Kidney (tissue), 14 donors: ENCODE results near the gene CRYL1. TPM values are rescaled to one million over a fixed set of nuclear protein-coding genes. Genes with fewer than 3 reads are reported as not detected.

ENCODE experiments used
- DNase-seq, 5 donors: peaks; one replicate each; pipeline ENCODE4 v3.0.0-alpha.2; 2013 to 2020
- FAIRE-seq: peaks from 2 replicates; lab custom pipeline; 2012; peaks lifted over from hg19 to GRCh38; lab: Jason Lieb, UNC
- H3K27ac ChIP-seq, 2 donors: one replicate each; pipeline ENCODE4 v1.7.0; 2013; ENCODE audit warnings: low read depth in 2 of 2, low read length in 2 of 2, inconsistent platforms in 1 of 2
- H3K27me3 ChIP-seq: one replicate; pipeline ENCODE4 v1.7.1; 2013; ENCODE audit warnings: low read length, inconsistent platforms; ENCODE audit not compliant: control insufficient read depth, insufficient read depth
- H3K36me3 ChIP-seq, 3 donors: one replicate each; pipeline versions ENCODE4 v1.7.0 to v1.7.1; 2013; ENCODE audit warnings: low read length in 3 of 3, control low read depth in 1 of 3, inconsistent platforms in 1 of 3; ENCODE audit not compliant: insufficient read depth in 3 of 3, control insufficient read depth in 2 of 3
- H3K4me1 ChIP-seq, 3 donors: one replicate each; pipeline versions ENCODE4 v1.7.0 to v1.7.1; 2013; ENCODE audit warnings: low read length in 3 of 3, inconsistent platforms in 1 of 3, low read depth in 1 of 3; ENCODE audit not compliant: control insufficient read depth in 2 of 3, insufficient read depth in 2 of 3
- H3K4me3 ChIP-seq, 3 donors: one replicate each; pipeline versions ENCODE4 v1.7.0 to v1.8.1; 2013; ENCODE audit warnings: low read length in 3 of 3, control low read depth in 1 of 3, inconsistent platforms in 1 of 3
- H3K9ac ChIP-seq, 3 donors: one replicate each; pipeline versions ENCODE4 v1.7.0 to v1.7.1; 2013; ENCODE audit warnings: low read length in 3 of 3, control low read depth in 1 of 3, inconsistent platforms in 1 of 3
- H3K9me3 ChIP-seq, 3 donors: one replicate each; pipeline versions ENCODE4 v1.7.0 to v1.7.1; 2013; ENCODE audit warnings: low read length in 3 of 3, control low read depth in 1 of 3, inconsistent platforms in 1 of 3; ENCODE audit not compliant: control insufficient read depth in 2 of 3, insufficient read depth in 1 of 3
- intact Hi-C: fragments of 100-400 bp; cut with DNase I; formaldehyde crosslinking; loops from one replicate; pipeline ENCODE4 v1.11.1; 2022
- polyA plus RNA-seq: library from polyadenylated mRNA; stranded (reverse); fragments of 350-450 nt; fragmentation: Illumina TruSeq; extraction: RNeasy Lipid Tissue Mini Kit (QIAGEN cat#74804); gene quantifications from one replicate; pipeline ENCODE4 v1.2.3, GENCODE V29; 2014; ENCODE audit warnings: low read depth, low replicate concordance; ENCODE audit not compliant: insufficient read depth
- total RNA-seq: library from RNA; stranded (reverse); fragmentation: NEBNext Ultra II Directional; extraction: Animal tissue kit (Norgen Biotek cat#: 25700); gene quantifications from one replicate; pipeline ENCODE4 v1.2.1, GENCODE V29; 2021
- TF ChIP-seq, protein P1 (sequence below): IDR thresholded peaks from 3 replicates; pipeline ENCODE4 v1.5.1; 2012; ENCODE audit warnings: mild to moderate bottlenecking, moderate library complexity, borderline replicate concordance; ENCODE audit not compliant: insufficient read depth; ENCODE audit errors: extremely low read depth
- donor health status: control.
- donor health status: control.
- donor health status: control.
- donor health status: control.
- donor health status: control.
- donor health status: DM: yes; HTN: yes; CAD: no.
- donor health status: Normal renal cell carcinoma (clear cell type).

Gene CRYL1
- total and polyA plus RNA-seq, 2 donors from 2014 or later = 130 to 462 TPM

DNA sequence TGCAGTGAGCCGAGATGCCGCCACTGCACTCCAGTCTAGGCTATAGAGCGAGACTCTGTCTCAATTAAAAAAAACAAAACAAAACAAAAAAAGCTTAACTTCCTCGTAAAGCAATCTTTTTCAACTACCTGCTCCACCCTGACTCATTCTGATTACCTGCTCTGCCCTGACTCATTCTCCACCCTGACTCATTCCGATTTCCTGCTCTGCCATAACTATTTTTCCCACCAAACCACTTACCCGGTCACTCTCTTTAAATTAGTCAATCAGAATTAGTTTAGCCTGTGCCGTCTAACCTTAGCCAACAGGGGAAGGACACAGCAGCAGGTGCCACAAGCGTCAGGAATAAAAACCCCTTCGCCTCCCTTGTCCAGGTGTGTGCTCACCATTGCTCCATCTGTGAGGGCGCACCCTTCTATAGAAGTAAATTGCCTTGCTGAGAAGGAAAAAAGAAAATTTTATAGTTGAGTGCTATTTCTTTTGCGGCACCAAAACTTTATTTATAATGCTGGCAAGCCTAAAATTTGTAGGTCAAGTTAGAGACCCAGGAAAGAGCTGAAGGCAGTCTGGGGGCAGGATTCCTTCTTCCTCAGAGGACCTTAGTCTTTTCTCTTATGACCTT is 39.6 kb upstream of the CRYL1 start:
- Histone ChIP-seq H3K27ac (no peak overlapping the region), H3K4me1 (peaks cover 0 to 6% (median 2%) of the 10 kb centered on the region in 3 donors), H3K4me3 (no peak overlapping the region), H3K9ac (no peak overlapping the region), H3K27me3 (no peaks in the 10 kb centered on the region), H3K9me3 (peaks cover 0 to 7% (median 0%) of the 10 kb centered on the region in 3 donors), H3K36me3 (no peaks in the 10 kb centered on the region)
- intact Hi-C loops = no loop called here
- FAIRE-seq (no peak), DNase-seq (no peak)
- TF ChIP-seq, protein P1, sequence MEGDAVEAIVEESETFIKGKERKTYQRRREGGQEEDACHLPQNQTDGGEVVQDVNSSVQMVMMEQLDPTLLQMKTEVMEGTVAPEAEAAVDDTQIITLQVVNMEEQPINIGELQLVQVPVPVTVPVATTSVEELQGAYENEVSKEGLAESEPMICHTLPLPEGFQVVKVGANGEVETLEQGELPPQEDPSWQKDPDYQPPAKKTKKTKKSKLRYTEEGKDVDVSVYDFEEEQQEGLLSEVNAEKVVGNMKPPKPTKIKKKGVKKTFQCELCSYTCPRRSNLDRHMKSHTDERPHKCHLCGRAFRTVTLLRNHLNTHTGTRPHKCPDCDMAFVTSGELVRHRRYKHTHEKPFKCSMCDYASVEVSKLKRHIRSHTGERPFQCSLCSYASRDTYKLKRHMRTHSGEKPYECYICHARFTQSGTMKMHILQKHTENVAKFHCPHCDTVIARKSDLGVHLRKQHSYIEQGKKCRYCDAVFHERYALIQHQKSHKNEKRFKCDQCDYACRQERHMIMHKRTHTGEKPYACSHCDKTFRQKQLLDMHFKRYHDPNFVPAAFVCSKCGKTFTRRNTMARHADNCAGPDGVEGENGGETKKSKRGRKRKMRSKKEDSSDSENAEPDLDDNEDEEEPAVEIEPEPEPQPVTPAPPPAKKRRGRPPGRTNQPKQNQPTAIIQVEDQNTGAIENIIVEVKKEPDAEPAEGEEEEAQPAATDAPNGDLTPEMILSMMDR = no peak

- peak overlapping the region; percentile 10 to 38 for H3K27ac ChIP-seq
- no peaks in the 10 kb centered on the region for H3K36me3 ChIP-seq
- TF ChIP-seq, protein P1 = no peak
- no peak overlapping the region for H3K4me3 ChIP-seq
- DNase-seq (peak in 2 of 5 donors; percentile 69 to 71), FAIRE-seq (no peak)
- peaks cover 0 to 7% (median 0%) of the 10 kb centered on the region in 3 donors for H3K9me3 ChIP-seq
- H3K4me1 ChIP-seq = peaks cover 0 to 19% (median 7%) of the 10 kb centered on the region in 3 donors
- no peaks in the 10 kb centered on the region for H3K27me3 ChIP-seq
- intact Hi-C loops = no loop called here
- no peak overlapping the region for H3K9ac ChIP-seq
Observed at GRCh38 chr13:20561741-20562140, 36.1 kb upstream of the CRYL1 start.

GRCh38 chr13:20559659-20560356 is 34.2 kb upstream of the CRYL1 start:
- Histone ChIP-seq H3K27me3 (no peaks in the 10 kb centered on the region), H3K4me1 (peaks cover 0 to 19% (median 5%) of the 10 kb centered on the region in 3 donors), H3K9me3 (peaks cover 0 to under 1% (median 0%) of the 10 kb centered on the region in 3 donors), H3K9ac (no peak overlapping the region), H3K27ac (peak overlapping the region; percentile 84 to 91), H3K4me3 (no peak overlapping the region), H3K36me3 (no peaks in the 10 kb centered on the region)
- TF ChIP-seq, protein P1 = no peak
- peak in 1 of 5 donors; percentile 18 for DNase-seq
- intact Hi-C loops = no loop called here
- no peak for FAIRE-seq
